Measurements from ENCODE around the gene SLC35A5.

SLC35A5 gene

DNA sequence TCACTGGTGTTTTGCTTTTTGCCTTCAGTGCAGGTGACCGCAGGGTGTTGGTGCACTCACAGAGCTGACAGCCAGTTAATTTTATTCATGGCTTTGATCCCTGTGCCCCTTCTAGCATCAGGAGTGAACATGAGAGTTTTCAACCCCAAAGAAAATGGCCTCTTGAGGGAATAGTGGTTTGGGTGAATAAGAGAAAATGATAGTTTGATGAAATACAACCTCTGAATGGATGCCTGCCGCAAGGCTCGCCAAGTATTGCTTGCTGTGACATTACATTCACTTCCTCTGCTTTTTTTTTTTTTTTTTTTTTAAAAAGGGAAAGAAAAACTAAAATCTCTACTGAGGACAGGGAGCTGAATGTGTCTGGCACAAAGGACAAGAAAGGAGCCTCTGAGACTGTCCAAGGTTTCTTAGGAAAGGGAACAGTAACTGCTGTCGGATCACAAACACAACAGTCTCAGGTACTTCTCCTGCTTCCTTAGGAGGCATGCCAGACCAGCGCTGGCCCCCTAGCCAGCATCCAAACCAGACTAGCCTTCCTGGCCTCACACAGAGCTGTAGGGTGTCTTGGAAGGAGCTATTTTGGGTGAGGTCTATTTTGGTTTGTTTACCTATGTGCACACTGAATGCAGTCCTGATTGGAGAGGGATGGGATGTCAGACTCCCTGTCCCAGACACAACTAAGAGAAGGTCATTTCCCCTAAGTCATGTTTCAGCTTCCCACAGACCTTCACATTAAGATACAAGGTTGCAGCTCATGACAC, 50.1 kb downstream of the SLC35A5 start:
- no peak for TF ChIP-seq JUND (IDR thresholded peaks at IDR 0.05; ENCODE audit: low read depth)
- no peak for DNase-seq (ENCODE audit: low read depth in 1 of 2, low spot score in 1 of 2)
- in situ Hi-C loops (cut with HindIII; ENCODE audit: low pct_unique_long_range_greater_than_20kb, low sequenced_read_pairs): no loop called here

- no peak for TF ChIP-seq JUND (IDR thresholded peaks at IDR 0.05; ENCODE audit: low read depth)
- in situ Hi-C loops (cut with HindIII; ENCODE audit: low pct_unique_long_range_greater_than_20kb, low sequenced_read_pairs): no loop called here
- DNase-seq (ENCODE audit: low read depth in 1 of 2, low spot score in 1 of 2): no peak
These were observed 54.3 kb downstream of the SLC35A5 start for GRCh38 chr3:112615989-112616731.

GRCh38 chr3:112617285-112617684, 55.4 kb downstream of the SLC35A5 start:
- TF ChIP-seq JUND (IDR thresholded peaks at IDR 0.05; ENCODE audit: low read depth): no peak
- no peak for DNase-seq (ENCODE audit: low read depth in 1 of 2, low spot score in 1 of 2)
- in situ Hi-C loops (cut with HindIII; ENCODE audit: low pct_unique_long_range_greater_than_20kb, low sequenced_read_pairs): no loop called here

DNA sequence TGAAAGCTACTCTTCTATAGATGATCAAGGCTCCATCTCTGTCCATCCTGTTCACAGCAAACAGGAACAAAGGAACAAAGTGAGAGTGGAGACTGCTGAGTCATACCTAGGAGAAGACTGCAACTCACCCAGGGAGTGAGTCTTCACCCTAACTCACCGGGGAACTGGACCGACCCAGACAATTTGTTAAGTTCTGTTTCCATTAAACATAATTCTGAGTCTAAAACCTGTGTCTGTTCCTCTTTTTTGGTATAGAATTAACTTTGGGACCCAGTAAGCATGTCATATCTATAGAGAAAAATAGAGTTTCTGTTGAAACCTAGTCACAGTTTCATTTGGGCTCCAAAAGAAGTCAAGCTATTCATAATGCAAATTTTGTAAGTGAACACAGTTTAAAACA, 57.5 kb downstream of the SLC35A5 start:
- no peak for TF ChIP-seq JUND (IDR thresholded peaks at IDR 0.05; ENCODE audit: low read depth)
- DNase-seq (ENCODE audit: low read depth in 1 of 2, low spot score in 1 of 2): no peak
- in situ Hi-C loops (cut with HindIII; ENCODE audit: low pct_unique_long_range_greater_than_20kb, low sequenced_read_pairs): no loop called here

DNA sequence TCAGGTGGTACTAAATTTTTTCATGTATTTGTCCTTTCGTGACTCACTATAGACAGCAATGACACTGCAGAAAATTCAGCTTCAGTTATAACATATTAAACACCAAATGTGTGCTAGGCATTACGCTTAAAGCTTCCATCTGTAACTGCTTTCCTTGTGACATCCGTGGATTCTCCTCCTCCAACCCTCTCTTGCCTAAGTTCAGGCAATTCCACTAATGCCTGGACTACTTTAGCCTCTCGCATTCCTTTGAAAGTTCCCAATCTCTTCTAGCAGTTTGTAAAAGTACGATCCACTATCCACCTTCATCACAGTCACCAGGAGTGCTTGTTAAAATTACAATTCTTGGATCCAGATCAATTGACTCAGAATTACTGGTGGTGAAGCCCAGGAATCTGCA, 61.4 kb downstream of the SLC35A5 start:
- no peak for TF ChIP-seq JUND (IDR thresholded peaks at IDR 0.05; ENCODE audit: low read depth)
- in situ Hi-C loops (cut with HindIII; ENCODE audit: low pct_unique_long_range_greater_than_20kb, low sequenced_read_pairs): no loop called here
- no peak for DNase-seq (ENCODE audit: low read depth in 1 of 2, low spot score in 1 of 2)

GRCh38 chr3:112623717-112624116, 61.9 kb downstream of the SLC35A5 start:
- TF ChIP-seq JUND (IDR thresholded peaks at IDR 0.05; ENCODE audit: low read depth): no peak
- in situ Hi-C loops (cut with HindIII; ENCODE audit: low pct_unique_long_range_greater_than_20kb, low sequenced_read_pairs): no loop called here
- DNase-seq (ENCODE audit: low read depth in 1 of 2, low spot score in 1 of 2): no peak

DNA sequence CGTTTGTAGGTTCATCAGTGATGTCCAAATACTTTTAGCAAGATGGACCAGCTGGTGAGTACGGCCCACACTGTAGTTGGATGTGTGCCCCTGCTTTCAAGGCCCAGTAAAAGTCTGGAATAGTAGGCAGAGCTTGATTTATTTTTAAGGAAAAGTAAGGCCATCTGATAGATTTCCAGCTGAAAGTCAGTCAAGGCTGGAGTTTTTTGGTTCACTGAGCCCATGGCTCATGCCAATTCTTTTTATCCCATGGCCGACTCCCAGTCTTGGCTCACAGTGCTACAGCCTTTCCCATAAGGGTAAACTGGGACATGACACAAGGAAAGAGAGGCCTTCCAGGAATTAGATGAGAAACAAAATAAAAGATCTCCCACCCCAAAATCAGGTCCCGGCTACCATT, 65.6 kb downstream of the SLC35A5 start:
- in situ Hi-C loops (cut with HindIII; ENCODE audit: low pct_unique_long_range_greater_than_20kb, low sequenced_read_pairs): loop anchor here (25.0 kb wide), 1 partner anchor 360 kb away; the partner anchor contains the start of genes CD200R1 and GTPBP8
- no peak for DNase-seq (ENCODE audit: low read depth in 1 of 2, low spot score in 1 of 2)
- no peak for TF ChIP-seq JUND (IDR thresholded peaks at IDR 0.05; ENCODE audit: low read depth)

- in situ Hi-C loops (cut with HindIII; ENCODE audit: low pct_unique_long_range_greater_than_20kb, low sequenced_read_pairs): loop anchor here (25.0 kb wide), 1 partner anchor 359 kb away; the partner anchor contains the start of genes CD200R1 and GTPBP8
- DNase-seq (ENCODE audit: low read depth in 1 of 2, low spot score in 1 of 2): no peak
- no peak for TF ChIP-seq JUND (IDR thresholded peaks at IDR 0.05; ENCODE audit: low read depth)
These were observed 66.1 kb downstream of the SLC35A5 start for GRCh38 chr3:112627919-112628466.

- in situ Hi-C loops (cut with HindIII; ENCODE audit: low pct_unique_long_range_greater_than_20kb, low sequenced_read_pairs): loop anchor here (25.0 kb wide), 1 partner anchor 358 kb away; the partner anchor contains the start of genes CD200R1 and GTPBP8
- no peak for TF ChIP-seq JUND (IDR thresholded peaks at IDR 0.05; ENCODE audit: low read depth)
- DNase-seq (ENCODE audit: low read depth in 1 of 2, low spot score in 1 of 2): no peak
These were observed 67.6 kb downstream of the SLC35A5 start for GRCh38 chr3:112629425-112629824.

- no peak for DNase-seq (ENCODE audit: low read depth in 1 of 2, low spot score in 1 of 2)
- in situ Hi-C loops (cut with HindIII; ENCODE audit: low pct_unique_long_range_greater_than_20kb, low sequenced_read_pairs): loop anchor here (25.0 kb wide), 1 partner anchor 356 kb away; the partner anchor contains the start of genes CD200R1 and GTPBP8
- TF ChIP-seq JUND (IDR thresholded peaks at IDR 0.05; ENCODE audit: low read depth): no peak
These were observed 69.4 kb downstream of the SLC35A5 start for GRCh38 chr3:112631257-112631656.

GRCh38 chr3:112632596-112632995, 70.8 kb downstream of the SLC35A5 start:
- DNase-seq (ENCODE audit: low read depth in 1 of 2, low spot score in 1 of 2): no peak
- TF ChIP-seq JUND (IDR thresholded peaks at IDR 0.05; ENCODE audit: low read depth): no peak
- in situ Hi-C loops (cut with HindIII; ENCODE audit: low pct_unique_long_range_greater_than_20kb, low sequenced_read_pairs): loop anchor here (25.0 kb wide), 1 partner anchor 355 kb away; the partner anchor contains the start of genes CD200R1 and GTPBP8

GRCh38 chr3:112633191-112633590, 71.3 kb downstream of the SLC35A5 start:
- DNase-seq (ENCODE audit: low read depth in 1 of 2, low spot score in 1 of 2): no peak
- in situ Hi-C loops (cut with HindIII; ENCODE audit: low pct_unique_long_range_greater_than_20kb, low sequenced_read_pairs): loop anchor here (25.0 kb wide), 1 partner anchor 354 kb away; the partner anchor contains the start of genes CD200R1 and GTPBP8
- TF ChIP-seq JUND (IDR thresholded peaks at IDR 0.05; ENCODE audit: low read depth): no peak

All from T47D (cell line).